Keratinocyte (primary cell): Measurements from ENCODE around the gene MARCHF6. TPM values are rescaled to one million over a fixed set of nuclear protein-coding genes. Genes with fewer than 3 reads are reported as not detected.

Source experiments
- DNase-seq: peaks from one replicate; pipeline ENCODE4 v3.0.0-alpha.2; 2011; ENCODE audit warnings: low read depth, missing footprints, low spot score
- FAIRE-seq: peaks from 2 replicates; lab custom pipeline; 2011; peaks lifted over from hg19 to GRCh38; lab: Jason Lieb, UNC
- H2AFZ ChIP-seq: 2 replicates; pipeline ENCODE4 v1.6.0; 2012; ENCODE audit warnings: low read length, control low read depth, inconsistent platforms; ENCODE audit not compliant: control insufficient read depth
- H3K27ac ChIP-seq: 2 replicates; pipeline ENCODE4 v1.5.1; 2011; ENCODE audit warnings: low read length; ENCODE audit not compliant: control insufficient read depth, insufficient read depth
- H3K27me3 ChIP-seq: 3 replicates; pipeline ENCODE4 v1.6.0; 2011; ENCODE audit warnings: low read length; ENCODE audit not compliant: control insufficient read depth, insufficient read depth; ENCODE audit errors: extremely low read depth
- H3K36me3 ChIP-seq, 2 experiments: 2 replicates in 1 of 2; 3 replicates in 1 of 2; pipeline ENCODE4 v1.5.1; 2011; ENCODE audit warnings: low read length in 2 of 2, mild to moderate bottlenecking in 1 of 2; ENCODE audit not compliant: control insufficient read depth in 2 of 2, insufficient read depth in 2 of 2; ENCODE audit errors: extremely low read depth in 1 of 2
- H3K4me1 ChIP-seq: 3 replicates; pipeline ENCODE4 v1.5.1; 2011; ENCODE audit warnings: low read length; ENCODE audit not compliant: control insufficient read depth, insufficient read depth; ENCODE audit errors: extremely low read depth
- H3K4me2 ChIP-seq: 3 replicates; pipeline ENCODE4 v1.6.0; 2011; ENCODE audit warnings: low read depth, low read length; ENCODE audit not compliant: control insufficient read depth, insufficient read depth; ENCODE audit errors: extremely low read depth
- H3K4me3 ChIP-seq, 3 experiments: fragments of 200-600 bp in 1 of 3; sonication (generic) in 1 of 3; 2 replicates in 2 of 3; 3 replicates in 1 of 3; pipeline ENCODE4 v1.5.1; 2011 to 2016; ENCODE audit warnings: low read length in 3 of 3, mild to moderate bottlenecking in 3 of 3, control low read depth in 2 of 3, inconsistent platforms in 1 of 3, low read depth in 1 of 3, mixed read lengths in 1 of 3, mixed run types in 1 of 3, moderate library complexity in 1 of 3; ENCODE audit not compliant: control insufficient read depth in 2 of 3, insufficient read depth in 2 of 3; ENCODE audit errors: extremely low read depth in 1 of 3
- H3K79me2 ChIP-seq: 2 replicates; pipeline ENCODE4 v1.6.0; 2012; ENCODE audit warnings: low read length; ENCODE audit not compliant: control insufficient read depth, insufficient read depth
- H3K9ac ChIP-seq: 3 replicates; pipeline ENCODE4 v1.6.0; 2011; ENCODE audit warnings: low read length; ENCODE audit not compliant: control insufficient read depth, insufficient read depth; ENCODE audit errors: extremely low read depth
- H3K9me1 ChIP-seq: 3 replicates; pipeline ENCODE4 v1.6.0; 2011; ENCODE audit warnings: low read length; ENCODE audit not compliant: control insufficient read depth, insufficient read depth; ENCODE audit errors: extremely low read depth
- H3K9me3 ChIP-seq: 2 replicates; pipeline ENCODE4 v1.5.1; 2012; ENCODE audit warnings: low read depth, low read length; ENCODE audit not compliant: control insufficient read depth
- H4K20me1 ChIP-seq: 3 replicates; pipeline ENCODE4 v1.6.0; 2011; ENCODE audit warnings: low read length; ENCODE audit not compliant: control insufficient read depth, insufficient read depth; ENCODE audit errors: extremely low read depth
- EZH2 ChIP-seq: IDR thresholded peaks from one replicate; pipeline ENCODE4 v1.6.1; 2012; ENCODE audit warnings: inconsistent platforms, mild to moderate bottlenecking, low read length, moderate library complexity
- dilution Hi-C: fragments of 300-500 bp; cut with MboI; formaldehyde crosslinking; loops from one replicate; pipeline ENCODE4 v1.7.0; 2020; ENCODE audit warnings: low sequenced_read_pairs; ENCODE audit not compliant: extremely low pct_ligation_motif_present
- polyA plus RNA-seq, 5 experiments: library from polyadenylated mRNA; depleted of rRNA in 3 of 5; stranded (reverse) in 3 of 5; stranded (forward) in 1 of 5; unstranded in 1 of 5; fragments of >200 nt; gene quantifications; 1 replicate in 1 of 5; 2 replicates in 3 of 5; 3 replicates in 1 of 5; pipeline versions ENCODE4 v1.2.1 to v1.2.3, GENCODE V29; 2011 to 2012; ENCODE audit warnings: missing spikeins in 2 of 5, low read depth in 1 of 5, low replicate concordance in 1 of 5
- TF ChIP-seq, protein P1 (sequence below), 3 experiments: IDR thresholded peaks in 1 of 3; conservative IDR thresholded peaks in 1 of 3; optimal IDR thresholded peaks in 1 of 3; 2 replicates in 2 of 3; 3 replicates in 1 of 3; pipeline versions ENCODE3 to v1.5.1; 2011; ENCODE audit warnings: low read length in 3 of 3, mild to moderate bottlenecking in 3 of 3, moderate library complexity in 2 of 3, control low read depth in 1 of 3, inconsistent platforms in 1 of 3; ENCODE audit not compliant: insufficient read depth in 2 of 3; ENCODE audit errors: extremely low read depth in 1 of 3

The MARCHF6 gene
- polyA plus RNA-seq, 1 donor (not counting 4 experiments of a cell fraction or from before 2014, with no cell fraction given): 196 TPM

DNA sequence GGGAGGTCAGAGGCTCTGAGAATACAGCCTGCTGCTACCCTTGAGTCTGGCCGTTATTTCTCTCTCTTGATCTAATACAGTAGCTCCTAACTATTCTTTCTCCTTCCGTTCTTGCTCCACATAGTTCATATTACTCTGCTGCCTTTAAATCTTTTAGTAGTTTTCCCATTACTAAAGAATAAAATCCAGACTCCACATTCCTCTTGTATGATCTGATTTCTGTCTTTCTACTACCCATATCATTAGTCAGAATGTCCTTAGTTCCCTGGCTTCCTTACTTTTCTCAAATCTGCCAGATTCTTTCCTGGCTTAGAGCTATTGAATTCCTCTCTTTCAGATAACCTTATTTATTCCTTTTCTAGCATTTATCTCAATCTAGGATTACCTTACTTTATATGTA is 40.0 kb downstream of the MARCHF6 start:
- Histone ChIP-seq H3K27ac (no peak overlapping the region), H3K9ac (no peak overlapping the region), H3K36me3 (peaks cover 19 to 25% of the 10 kb centered on the region in 2 experiments), H3K9me1 (no peaks in the 10 kb centered on the region), H3K4me1 (no peaks in the 10 kb centered on the region), H2AFZ (no peak overlapping the region), H4K20me1 (no peaks in the 10 kb centered on the region), H3K9me3 (no peaks in the 10 kb centered on the region), H3K4me3 (no peak overlapping the region), H3K27me3 (no peaks in the 10 kb centered on the region), H3K4me2 (no peak overlapping the region), H3K79me2 (no peaks in the 10 kb centered on the region)
- no peak for FAIRE-seq
- TF ChIP-seq EZH2: no peak
- TF ChIP-seq, protein P1, sequence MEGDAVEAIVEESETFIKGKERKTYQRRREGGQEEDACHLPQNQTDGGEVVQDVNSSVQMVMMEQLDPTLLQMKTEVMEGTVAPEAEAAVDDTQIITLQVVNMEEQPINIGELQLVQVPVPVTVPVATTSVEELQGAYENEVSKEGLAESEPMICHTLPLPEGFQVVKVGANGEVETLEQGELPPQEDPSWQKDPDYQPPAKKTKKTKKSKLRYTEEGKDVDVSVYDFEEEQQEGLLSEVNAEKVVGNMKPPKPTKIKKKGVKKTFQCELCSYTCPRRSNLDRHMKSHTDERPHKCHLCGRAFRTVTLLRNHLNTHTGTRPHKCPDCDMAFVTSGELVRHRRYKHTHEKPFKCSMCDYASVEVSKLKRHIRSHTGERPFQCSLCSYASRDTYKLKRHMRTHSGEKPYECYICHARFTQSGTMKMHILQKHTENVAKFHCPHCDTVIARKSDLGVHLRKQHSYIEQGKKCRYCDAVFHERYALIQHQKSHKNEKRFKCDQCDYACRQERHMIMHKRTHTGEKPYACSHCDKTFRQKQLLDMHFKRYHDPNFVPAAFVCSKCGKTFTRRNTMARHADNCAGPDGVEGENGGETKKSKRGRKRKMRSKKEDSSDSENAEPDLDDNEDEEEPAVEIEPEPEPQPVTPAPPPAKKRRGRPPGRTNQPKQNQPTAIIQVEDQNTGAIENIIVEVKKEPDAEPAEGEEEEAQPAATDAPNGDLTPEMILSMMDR (optimal IDR thresholded peaks at IDR 0.05 in 1 of 3, IDR thresholded peaks at IDR 0.05 in 1 of 3, conservative IDR thresholded peaks at IDR 0.05 in 1 of 3; ENCODE audit: extremely low read depth in 1 of 3, insufficient read depth in 2 of 3, low read length in 3 of 3): no peak
- no peak for DNase-seq
- dilution Hi-C loops: no loop called here

DNA sequence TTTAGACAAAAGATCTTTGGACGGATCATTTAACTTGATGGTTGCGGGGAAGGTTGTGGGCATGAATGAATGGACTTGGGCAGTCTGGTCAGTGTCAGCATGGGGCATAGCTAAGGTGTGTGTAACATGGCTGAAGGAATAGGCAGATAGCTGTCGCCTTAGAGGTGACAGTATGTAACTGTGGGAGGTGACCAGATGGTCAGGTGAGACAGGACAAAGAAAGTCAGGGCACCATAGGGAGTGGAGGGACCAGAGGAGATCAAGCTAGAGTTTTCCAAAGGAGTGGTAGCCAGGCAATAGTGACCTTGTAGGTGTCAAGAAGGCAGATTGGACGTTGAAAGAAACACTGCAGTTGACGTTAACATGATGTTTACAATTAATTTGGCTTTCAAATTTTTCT is 43.1 kb downstream of the MARCHF6 start:
- no peaks in the 10 kb centered on the region for H3K4me1 ChIP-seq
- H3K36me3 ChIP-seq: peaks cover 15 to 20% of the 10 kb centered on the region in 2 experiments
- no peaks in the 10 kb centered on the region for H4K20me1 ChIP-seq
- TF ChIP-seq, protein P1 (optimal IDR thresholded peaks at IDR 0.05 in 1 of 3, IDR thresholded peaks at IDR 0.05 in 1 of 3, conservative IDR thresholded peaks at IDR 0.05 in 1 of 3; ENCODE audit: extremely low read depth in 1 of 3, insufficient read depth in 2 of 3, low read length in 3 of 3): no peak
- no peak for TF ChIP-seq EZH2
- dilution Hi-C loops: no loop called here
- H3K9me3 ChIP-seq: no peaks in the 10 kb centered on the region
- no peaks in the 10 kb centered on the region for H3K9me1 ChIP-seq
- no peak overlapping the region for H3K4me3 ChIP-seq
- no peaks in the 10 kb centered on the region for H3K79me2 ChIP-seq
- H3K9ac ChIP-seq: no peak overlapping the region
- H3K27me3 ChIP-seq: no peaks in the 10 kb centered on the region
- no peak overlapping the region for H3K27ac ChIP-seq
- no peak for DNase-seq
- FAIRE-seq: no peak
- no peak overlapping the region for H2AFZ ChIP-seq
- no peak overlapping the region for H3K4me2 ChIP-seq
